ENCODE data around the gene PLD5.

The PLD5 gene

DNA sequence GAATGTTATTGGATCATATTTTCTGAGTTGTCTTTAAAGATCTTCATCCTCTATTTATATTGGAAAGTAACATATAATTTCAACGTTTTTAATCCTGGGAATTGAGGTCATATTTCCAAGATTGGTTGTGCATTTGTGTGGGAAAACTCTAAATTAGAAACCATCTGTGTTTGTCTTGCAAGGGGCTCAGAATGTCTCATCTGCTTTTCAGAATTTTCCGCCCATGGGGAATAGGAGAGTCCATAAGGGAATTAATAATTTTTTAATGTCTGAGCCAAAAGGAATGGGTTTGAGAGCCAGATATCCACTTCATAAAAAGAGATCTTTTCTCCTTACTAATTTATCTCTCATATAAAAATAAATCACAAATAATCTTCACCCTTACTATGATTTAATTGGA lies 440.8 kb downstream of the PLD5 start:
- Histone ChIP-seq H3K79me2 (ENCODE audit: control insufficient read depth, low read length) (no peaks in the 10 kb centered on the region), H3K4me3 (ENCODE audit: low read length) (no peak overlapping the region), H3F3A (ENCODE audit: control insufficient read depth, insufficient read depth) (no peaks in the 10 kb centered on the region), H3K27ac (ENCODE audit: low read depth, low read length) (no peak overlapping the region), H3K9me2 (replicated peaks; ENCODE audit: control insufficient read depth, low read length) (no peaks in the 10 kb centered on the region), H3K36me3 (ENCODE audit: control insufficient read depth, low read length) (no peaks in the 10 kb centered on the region), H3K4me2 (ENCODE audit: low read length) (no peak overlapping the region), H3K9me3 (ENCODE audit: control insufficient read depth, insufficient read depth, low read length) (no peaks in the 10 kb centered on the region), H4K20me1 (ENCODE audit: control insufficient read depth, insufficient read depth, low read depth, low read length) (no peaks in the 10 kb centered on the region), H3K27me3 (ENCODE audit: control insufficient read depth, low read length) (no peaks in the 10 kb centered on the region), H3K4me1 (ENCODE audit: control insufficient read depth, low read length) (no peaks in the 10 kb centered on the region)
- TF ChIP-seq EZH2phosphoT487 (IDR thresholded peaks at IDR 0.05; ENCODE audit: borderline replicate concordance, low read length), result no peak
- TF ChIP-seq, protein P1, sequence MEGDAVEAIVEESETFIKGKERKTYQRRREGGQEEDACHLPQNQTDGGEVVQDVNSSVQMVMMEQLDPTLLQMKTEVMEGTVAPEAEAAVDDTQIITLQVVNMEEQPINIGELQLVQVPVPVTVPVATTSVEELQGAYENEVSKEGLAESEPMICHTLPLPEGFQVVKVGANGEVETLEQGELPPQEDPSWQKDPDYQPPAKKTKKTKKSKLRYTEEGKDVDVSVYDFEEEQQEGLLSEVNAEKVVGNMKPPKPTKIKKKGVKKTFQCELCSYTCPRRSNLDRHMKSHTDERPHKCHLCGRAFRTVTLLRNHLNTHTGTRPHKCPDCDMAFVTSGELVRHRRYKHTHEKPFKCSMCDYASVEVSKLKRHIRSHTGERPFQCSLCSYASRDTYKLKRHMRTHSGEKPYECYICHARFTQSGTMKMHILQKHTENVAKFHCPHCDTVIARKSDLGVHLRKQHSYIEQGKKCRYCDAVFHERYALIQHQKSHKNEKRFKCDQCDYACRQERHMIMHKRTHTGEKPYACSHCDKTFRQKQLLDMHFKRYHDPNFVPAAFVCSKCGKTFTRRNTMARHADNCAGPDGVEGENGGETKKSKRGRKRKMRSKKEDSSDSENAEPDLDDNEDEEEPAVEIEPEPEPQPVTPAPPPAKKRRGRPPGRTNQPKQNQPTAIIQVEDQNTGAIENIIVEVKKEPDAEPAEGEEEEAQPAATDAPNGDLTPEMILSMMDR (IDR thresholded peaks at IDR 0.05; ENCODE audit: low read depth, low read length, poor library complexity, severe bottlenecking), result no peak

DNA sequence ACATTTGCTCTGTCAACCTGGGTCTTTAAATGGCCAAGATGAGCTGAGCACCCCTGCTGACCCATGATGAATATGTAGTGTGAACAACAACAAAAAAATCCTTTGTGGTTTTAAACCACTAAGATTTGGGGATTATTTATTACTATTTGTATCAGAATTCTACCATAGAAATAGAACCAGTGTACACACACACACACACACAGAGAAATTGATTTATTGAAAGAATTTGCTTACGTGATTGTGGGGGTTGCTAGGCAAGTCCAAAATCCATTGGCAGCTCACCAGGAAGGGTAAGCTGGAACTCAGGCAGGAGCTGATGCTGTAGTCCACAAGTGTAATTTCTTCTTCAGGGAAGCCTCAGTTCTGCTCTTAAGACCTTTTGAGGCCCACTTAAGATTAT lies 443.1 kb downstream of the PLD5 start:
- Histone ChIP-seq H3K27me3 (ENCODE audit: control insufficient read depth, low read length) (no peaks in the 10 kb centered on the region), H3K4me3 (ENCODE audit: low read length) (no peak overlapping the region), H3K9me2 (replicated peaks; ENCODE audit: control insufficient read depth, low read length) (no peaks in the 10 kb centered on the region), H3K4me2 (ENCODE audit: low read length) (no peak overlapping the region), H3K9me3 (ENCODE audit: control insufficient read depth, insufficient read depth, low read length) (no peaks in the 10 kb centered on the region), H3K79me2 (ENCODE audit: control insufficient read depth, low read length) (no peaks in the 10 kb centered on the region), H3K4me1 (ENCODE audit: control insufficient read depth, low read length) (no peaks in the 10 kb centered on the region), H3K27ac (ENCODE audit: low read depth, low read length) (no peak overlapping the region), H4K20me1 (ENCODE audit: control insufficient read depth, insufficient read depth, low read depth, low read length) (no peaks in the 10 kb centered on the region), H3F3A (ENCODE audit: control insufficient read depth, insufficient read depth) (no peaks in the 10 kb centered on the region), H3K36me3 (ENCODE audit: control insufficient read depth, low read length) (no peaks in the 10 kb centered on the region)
- TF ChIP-seq, protein P1 (IDR thresholded peaks at IDR 0.05; ENCODE audit: low read depth, low read length, poor library complexity, severe bottlenecking), result no peak
- TF ChIP-seq EZH2phosphoT487 (IDR thresholded peaks at IDR 0.05; ENCODE audit: borderline replicate concordance, low read length), result no peak

DNA sequence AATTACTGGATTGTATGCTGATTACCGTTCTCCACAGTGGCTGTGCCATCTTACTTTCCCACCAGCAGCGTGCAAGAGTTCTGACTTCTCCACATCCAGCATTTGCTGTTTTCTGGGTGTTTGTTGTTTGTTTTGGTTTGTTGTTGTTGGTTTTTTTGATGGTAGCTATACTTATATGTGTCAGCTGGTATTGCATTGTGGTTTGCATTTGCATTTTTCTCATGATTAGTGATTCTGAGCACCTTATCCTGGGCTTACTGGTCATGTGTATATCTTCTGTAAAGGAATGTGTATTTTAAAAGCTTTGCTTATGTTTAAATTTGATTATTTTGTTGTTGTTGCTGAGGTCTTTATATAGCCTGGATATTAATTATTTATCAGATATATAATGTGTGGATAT lies 458.7 kb downstream of the PLD5 start:
- no peaks in the 10 kb centered on the region for H3K9me3 ChIP-seq (ENCODE audit: control insufficient read depth, insufficient read depth, low read length)
- H3K4me3 ChIP-seq (ENCODE audit: low read length), result no peak overlapping the region
- H3K27me3 ChIP-seq (ENCODE audit: control insufficient read depth, low read length), result no peaks in the 10 kb centered on the region
- H3K79me2 ChIP-seq (ENCODE audit: control insufficient read depth, low read length), result no peaks in the 10 kb centered on the region
- no peak for TF ChIP-seq EZH2phosphoT487 (IDR thresholded peaks at IDR 0.05; ENCODE audit: borderline replicate concordance, low read length)
- TF ChIP-seq, protein P1 (IDR thresholded peaks at IDR 0.05; ENCODE audit: low read depth, low read length, poor library complexity, severe bottlenecking), result no peak
- H3K27ac ChIP-seq (ENCODE audit: low read depth, low read length), result no peak overlapping the region
- no peaks in the 10 kb centered on the region for H3K4me1 ChIP-seq (ENCODE audit: control insufficient read depth, low read length)
- no peaks in the 10 kb centered on the region for H4K20me1 ChIP-seq (ENCODE audit: control insufficient read depth, insufficient read depth, low read depth, low read length)
- no peaks in the 10 kb centered on the region for H3K36me3 ChIP-seq (ENCODE audit: control insufficient read depth, low read length)
- no peaks in the 10 kb centered on the region for H3K9me2 ChIP-seq (replicated peaks; ENCODE audit: control insufficient read depth, low read length)
- no peak overlapping the region for H3K4me2 ChIP-seq (ENCODE audit: low read length)
- no peaks in the 10 kb centered on the region for H3F3A ChIP-seq (ENCODE audit: control insufficient read depth, insufficient read depth)

DNA sequence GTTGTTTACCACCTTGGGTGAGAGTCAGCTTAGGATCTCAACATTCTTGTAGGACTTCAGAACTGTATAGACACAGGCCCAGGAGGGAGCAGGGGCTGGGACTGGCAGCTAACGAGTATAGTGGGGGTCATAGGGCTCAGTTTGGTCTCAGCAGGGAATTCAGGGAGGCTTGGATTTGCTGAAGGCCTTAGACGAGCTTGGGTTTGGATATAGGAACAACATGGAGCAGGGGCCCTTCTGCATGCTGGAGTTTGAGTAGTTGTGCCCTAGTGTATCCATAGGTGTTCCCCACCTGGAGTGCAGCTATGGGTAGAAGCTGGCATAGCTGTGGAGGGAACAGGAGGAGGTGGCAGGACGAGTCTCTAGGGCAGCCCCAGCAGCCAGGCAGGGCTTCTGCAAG lies 462.2 kb downstream of the PLD5 start:
- no peak for TF ChIP-seq EZH2phosphoT487 (IDR thresholded peaks at IDR 0.05; ENCODE audit: borderline replicate concordance, low read length)
- TF ChIP-seq, protein P1 (IDR thresholded peaks at IDR 0.05; ENCODE audit: low read depth, low read length, poor library complexity, severe bottlenecking), result no peak
- Histone ChIP-seq H3F3A (ENCODE audit: control insufficient read depth, insufficient read depth) (no peaks in the 10 kb centered on the region), H3K9me2 (replicated peaks; ENCODE audit: control insufficient read depth, low read length) (no peaks in the 10 kb centered on the region), H3K4me1 (ENCODE audit: control insufficient read depth, low read length) (peaks cover 7% of the 10 kb centered on the region), H3K79me2 (ENCODE audit: control insufficient read depth, low read length) (no peaks in the 10 kb centered on the region), H3K9me3 (ENCODE audit: control insufficient read depth, insufficient read depth, low read length) (no peaks in the 10 kb centered on the region), H3K4me2 (ENCODE audit: low read length) (no peak overlapping the region), H4K20me1 (ENCODE audit: control insufficient read depth, insufficient read depth, low read depth, low read length) (no peaks in the 10 kb centered on the region), H3K36me3 (ENCODE audit: control insufficient read depth, low read length) (no peaks in the 10 kb centered on the region), H3K27ac (ENCODE audit: low read depth, low read length) (no peak overlapping the region), H3K27me3 (ENCODE audit: control insufficient read depth, low read length) (no peaks in the 10 kb centered on the region), H3K4me3 (ENCODE audit: low read length) (no peak overlapping the region)

Measured in DOHH2 (cell line).